GF-D8 (cell line): ENCODE data around the gene GPSM1.
"Not testable (repeated sequence)": the region's sequence is repeated elsewhere in the genome, so short reads cannot be mapped to it uniquely, and the experiment has no call there.

Experiments used
- DNase-seq: peaks from one replicate; lab custom pipeline; 2025; lab: John Stamatoyannopoulos, UW

The GPSM1 gene

GRCh38 chr9:136318111-136318775 is 9.1 kb upstream of the GPSM1 start:
- no peak for DNase-seq

GRCh38 chr9:136318776-136319241 is 8.5 kb upstream of the GPSM1 start:
- DNase-seq: no peak

- DNase-seq: not testable (repeated sequence)
Observed at GRCh38 chr9:136319244-136319643, 8.1 kb upstream of the GPSM1 start.

- not testable (repeated sequence) for DNase-seq
Observed at GRCh38 chr9:136319955-136320354, 7.4 kb upstream of the GPSM1 start.

GRCh38 chr9:136320972-136321371 is 6.4 kb upstream of the GPSM1 start:
- not testable (repeated sequence) for DNase-seq

GRCh38 chr9:136321561-136321960 is 5.8 kb upstream of the GPSM1 start:
- DNase-seq: no peak

GRCh38 chr9:136322756-136323330 is 4.5 kb upstream of the GPSM1 start:
- DNase-seq: no peak

GRCh38 chr9:136323371-136323789 is 4.0 kb upstream of the GPSM1 start:
- DNase-seq: no peak

GRCh38 chr9:136324501-136325300 is 2.6 kb upstream of the GPSM1 start:
- no peak for DNase-seq

- DNase-seq: no peak
Observed at GRCh38 chr9:136325358-136325757, 2.0 kb upstream of the GPSM1 start.

- peak; percentile 23 for DNase-seq
Observed at GRCh38 chr9:136326061-136326760, 1.1 kb upstream of the GPSM1 start.

GRCh38 chr9:136326761-136327303 is 507 bp upstream of the GPSM1 start:
- no peak for DNase-seq

GRCh38 chr9:136328011-136328621 is 777 bp downstream of the GPSM1 start:
- DNase-seq: no peak

- DNase-seq: no peak
Observed at GRCh38 chr9:136328622-136329041, 1.3 kb downstream of the GPSM1 start.

GRCh38 chr9:136329211-136329627 is 1.9 kb downstream of the GPSM1 start:
- DNase-seq: no peak

- no peak for DNase-seq
Observed at GRCh38 chr9:136329636-136330405, 2.5 kb downstream of the GPSM1 start.

GRCh38 chr9:136330406-136330990 is 3.2 kb downstream of the GPSM1 start:
- DNase-seq: no peak

- DNase-seq: no peak
Observed at GRCh38 chr9:136331030-136331429, 3.7 kb downstream of the GPSM1 start.

- DNase-seq: no peak
Observed at GRCh38 chr9:136331556-136332481, 4.5 kb downstream of the GPSM1 start.
